HepG2 (cell line): ENCODE measurements around the gene NINJ2. TPM values are rescaled to one million over a fixed set of nuclear protein-coding genes. Genes with fewer than 3 reads are reported as not detected.

Experiments used
- ATAC-seq: fragments of 200-7000 bp; cut with Tn5 transposase; 3 replicates; pipeline ENCODE4 v1.9.1; 2020; ENCODE audit warnings: mild to moderate bottlenecking, moderate library complexity
- BruUV-seq: library from RNA; stranded (reverse); fragments of 400-500 nt; replicated peaks from 2 replicates; lab custom pipeline; 2021; lab: Mats Ljungman, UMichigan
- CTCF ChIA-PET: fragments of 300-600 bp; formaldehyde crosslinking; extraction: SDS; loops from one replicate; lab custom pipeline; 2021; ENCODE audit warnings: low total read pairs, inconsistent platforms, low intra/inter-chr PET ratio; lab: Yijun Ruan, JAX
- POLR2A ChIA-PET: fragments of 350-600 bp; sonication (Branson Sonifier 250); formaldehyde crosslinking; loops from one replicate; lab custom pipeline; 2020; ENCODE audit warnings: antibody characterized with exemption, inconsistent platforms; lab: Yijun Ruan, JAX
- DNase-seq: peaks from one replicate; pipeline ENCODE4 v3.0.0-alpha.2; 2015; ENCODE audit warnings: low spot score
- FAIRE-seq: peaks from 3 replicates; lab custom pipeline; 2011; peaks lifted over from hg19 to GRCh38; lab: Jason Lieb, UNC
- H2AFZ ChIP-seq: one replicate; pipeline ENCODE4 v1.6.1; 2011; ENCODE audit warnings: low read length, inconsistent platforms
- H3K27ac ChIP-seq: fragments of 300-600 bp; 3 replicates; pipeline ENCODE4 v1.8.0; 2011; ENCODE audit warnings: mixed run types, mild to moderate bottlenecking, mixed read lengths, low read length, inconsistent platforms; ENCODE audit not compliant: insufficient read depth; ENCODE audit errors: extremely low read length
- H3K27me3 ChIP-seq, 2 experiments: fragments of 200-600 bp in 1 of 2; 2 replicates in 1 of 2; 3 replicates in 1 of 2; pipeline versions ENCODE4 v1.6.0 to v1.8.0; 2011; ENCODE audit warnings: low read length in 2 of 2, mild to moderate bottlenecking in 2 of 2, moderate library complexity in 2 of 2, inconsistent platforms in 1 of 2; ENCODE audit not compliant: insufficient read depth in 2 of 2, control insufficient read depth in 1 of 2
- H3K36me3 ChIP-seq, 2 experiments: fragments of 200-600 bp in 1 of 2; replicated peaks in 1 of 2; 2 replicates in 1 of 2; 3 replicates in 1 of 2; pipeline versions ENCODE4 v1.5.1 to v1.8.0; 2011; ENCODE audit warnings: low read length in 2 of 2, inconsistent platforms in 1 of 2; ENCODE audit not compliant: insufficient read depth in 2 of 2, control insufficient read depth in 1 of 2
- H3K4me1 ChIP-seq: 2 replicates; pipeline ENCODE4 v1.5.1; 2012; ENCODE audit warnings: low read length, inconsistent platforms; ENCODE audit not compliant: insufficient read depth
- H3K4me2 ChIP-seq: 2 replicates; pipeline ENCODE4 v1.6.0; 2011; ENCODE audit warnings: low read depth, low read length, inconsistent platforms
- H3K4me3 ChIP-seq, 3 experiments: fragments of 200-600 bp in 1 of 3; sonication (generic), shearing (Covaris generic) in 1 of 3; replicated peaks in 1 of 3; 2 replicates each; pipeline ENCODE4 v1.5.1; 2011 to 2016; ENCODE audit warnings: low read length in 3 of 3, inconsistent platforms in 2 of 3, low read depth in 2 of 3, mild to moderate bottlenecking in 2 of 3, control low read depth in 1 of 3, mixed read lengths in 1 of 3; ENCODE audit not compliant: insufficient read depth in 1 of 3
- H3K79me2 ChIP-seq: one replicate; pipeline ENCODE4 v1.6.1; 2011; ENCODE audit warnings: low read length, inconsistent platforms; ENCODE audit not compliant: insufficient read depth
- H3K9ac ChIP-seq: 2 replicates; pipeline ENCODE4 v1.6.0; 2011; ENCODE audit warnings: mild to moderate bottlenecking, low read depth, low read length, inconsistent platforms; ENCODE audit not compliant: insufficient read depth
- H3K9me3 ChIP-seq: 2 replicates; pipeline ENCODE4 v1.5.1; 2012; ENCODE audit warnings: mild to moderate bottlenecking, low read length
- H4K20me1 ChIP-seq: 2 replicates; pipeline ENCODE4 v1.6.0; 2011; ENCODE audit warnings: inconsistent platforms, mild to moderate bottlenecking, low read length, moderate library complexity; ENCODE audit not compliant: insufficient read depth
- KDM5A ChIP-seq: fragments of 200-600 bp; sonication (generic); IDR thresholded peaks from 2 replicates; pipeline ENCODE4 v1.7.0; 2018; ENCODE audit warnings: antibody characterized with exemption, mild to moderate bottlenecking, low read length, borderline replicate concordance
- NCOA2 ChIP-seq: sonication (generic); formaldehyde crosslinking; IDR thresholded peaks from 2 replicates; pipeline ENCODE4 v1.8.0; 2022; ENCODE audit warnings: inconsistent platforms
- NFAT5 ChIP-seq: sonication (generic); formaldehyde crosslinking; IDR thresholded peaks from 2 replicates; pipeline ENCODE4 v1.4.0; 2020; ENCODE audit warnings: missing genetic modification reagents
- PRDM10 ChIP-seq: sonication (generic); formaldehyde crosslinking; IDR thresholded peaks from 2 replicates; pipeline ENCODE4 v1.4.0; 2020; ENCODE audit warnings: low read depth, missing genetic modification reagents
- REPIN1 ChIP-seq: sonication (generic); formaldehyde crosslinking; IDR thresholded peaks from 2 replicates; pipeline ENCODE4 v1.8.0; 2022; ENCODE audit warnings: missing genetic modification reagents, low read depth, mild to moderate bottlenecking, borderline replicate concordance
- STAT6 ChIP-seq: sonication (generic); formaldehyde crosslinking; IDR thresholded peaks from 2 replicates; pipeline ENCODE4 v1.4.0; 2020; ENCODE audit warnings: missing genetic modification reagents, mild to moderate bottlenecking, borderline replicate concordance
- ZBTB46 ChIP-seq: sonication (generic); formaldehyde crosslinking; IDR thresholded peaks from 2 replicates; pipeline ENCODE4 v1.4.0; 2020; ENCODE audit warnings: mild to moderate bottlenecking, missing genetic modification reagents, borderline replicate concordance
- ZSCAN9 ChIP-seq: IDR thresholded peaks from 2 replicates; pipeline ENCODE4 v1.6.1; 2016; ENCODE audit warnings: borderline replicate concordance
- WGBS: methylation state at CpG from one replicate; pipeline ENCODE4 v1.1.6; 2017; ENCODE audit warnings: low lambda C conversion rate; 5-methylcytosine and 5-hydroxymethylcytosine counted together
- in situ Hi-C: cut with HindIII; loops from 2 replicates; pipeline ENCODE4 v1.10.0; 2017; ENCODE audit warnings: low pct_unique_long_range_greater_than_20kb; ENCODE audit not compliant: extremely low pct_ligation_motif_present
- intact Hi-C: fragments of 100-400 bp; cut with micrococcal nuclease; formaldehyde crosslinking; loops from one replicate; pipeline ENCODE4 v1.10.0; 2022; ENCODE audit not compliant: unreplicated experiment
- polyA plus RNA-seq, 8 experiments: library from polyadenylated mRNA; depleted of rRNA in 3 of 8; stranded (reverse) in 7 of 8; unstranded in 1 of 8; fragments of >200 nt; fragmentation: Illumina TruSeq in 4 of 8; extraction: Trizol in 4 of 8; gene quantifications; 2 replicates each; pipeline versions ENCODE4 v1.2.1 to v1.2.3, GENCODE V29; 2011 to 2016; ENCODE audit warnings: low read depth in 4 of 8, missing spikeins in 1 of 8, mixed read lengths in 1 of 8; ENCODE audit not compliant: insufficient read depth in 1 of 8
- total RNA-seq, 5 experiments: library from RNA; depleted of rRNA; stranded (reverse); fragments of >200 nt; fragmentation: Illumina TruSeq; extraction: Trizol; gene quantifications; 2 replicates each; pipeline ENCODE4 v1.2.3, GENCODE V29; 2016; ENCODE audit warnings: low read depth in 1 of 5

NINJ2 gene
- total and polyA plus RNA-seq, 2 of the 13 experiments (the other 11 are each of a cell fraction or from before 2014, with no cell fraction given), result 0.62 to 3.8 TPM

GRCh38 chr12:561908-562593 lies 101.2 kb downstream of the NINJ2 start (continued):
- TF ChIP-seq ZBTB46, result no peak

- H2AFZ ChIP-seq, result no peak overlapping the region
- WGBS, result 90% methylated on average over 14 of the region's 14 CpGs
- no peak for DNase-seq
- no peak for ATAC-seq
- in situ Hi-C loops (loop anchor here (10.0 to 25.0 kb wide), 3 partner anchors 323 to 1026 kb away; partner anchors contain the start of gene FBXL14), intact Hi-C loops (no loop called here)
- H3K79me2 ChIP-seq, result no peaks in the 10 kb centered on the region
- peaks cover 3 to 6% of the 10 kb centered on the region in 2 experiments; a peak in 2 of 5 replicates for H3K27me3 ChIP-seq
- no peak overlapping the region for H3K9ac ChIP-seq
- H3K4me1 ChIP-seq, result peaks cover 9% of the 10 kb centered on the region
- H4K20me1 ChIP-seq, result no peaks in the 10 kb centered on the region
- POLR2A ChIA-PET, result no interaction called here
- H3K36me3 ChIP-seq, result no peaks in the 10 kb centered on the region
- no TSS peak for BruUV-seq
- H3K4me3 ChIP-seq, result no peak overlapping the region
- CTCF ChIA-PET, result no interaction called here
- no peak for FAIRE-seq
- no peak overlapping the region for H3K27ac ChIP-seq
- H3K9me3 ChIP-seq, result no peaks in the 10 kb centered on the region
- H3K4me2 ChIP-seq, result no peak overlapping the region
- TF ChIP-seq NCOA2 (CRISPR knock-in tag) (no peak), KDM5A (no peak), REPIN1 (CRISPR knock-in tag) (no peak), ZSCAN9 (CRISPR knock-in tag) (no peak), PRDM10 (no peak), NFAT5 (CRISPR knock-in tag) (no peak), STAT6 (no peak)
Observed at GRCh38 chr12:561391-561705, 101.9 kb downstream of the NINJ2 start.
